HG02885 (cell line): ENCODE data around the gene DCAF8.

Source experiments
- ATAC-seq: cut with Tn5 transposase; IDR thresholded peaks from one replicate; pipeline ENCODE4 v1.9.1; 2021; ENCODE audit warnings: mild to moderate bottlenecking; ENCODE audit not compliant: unreplicated experiment, poor library complexity

The DCAF8 gene

DNA sequence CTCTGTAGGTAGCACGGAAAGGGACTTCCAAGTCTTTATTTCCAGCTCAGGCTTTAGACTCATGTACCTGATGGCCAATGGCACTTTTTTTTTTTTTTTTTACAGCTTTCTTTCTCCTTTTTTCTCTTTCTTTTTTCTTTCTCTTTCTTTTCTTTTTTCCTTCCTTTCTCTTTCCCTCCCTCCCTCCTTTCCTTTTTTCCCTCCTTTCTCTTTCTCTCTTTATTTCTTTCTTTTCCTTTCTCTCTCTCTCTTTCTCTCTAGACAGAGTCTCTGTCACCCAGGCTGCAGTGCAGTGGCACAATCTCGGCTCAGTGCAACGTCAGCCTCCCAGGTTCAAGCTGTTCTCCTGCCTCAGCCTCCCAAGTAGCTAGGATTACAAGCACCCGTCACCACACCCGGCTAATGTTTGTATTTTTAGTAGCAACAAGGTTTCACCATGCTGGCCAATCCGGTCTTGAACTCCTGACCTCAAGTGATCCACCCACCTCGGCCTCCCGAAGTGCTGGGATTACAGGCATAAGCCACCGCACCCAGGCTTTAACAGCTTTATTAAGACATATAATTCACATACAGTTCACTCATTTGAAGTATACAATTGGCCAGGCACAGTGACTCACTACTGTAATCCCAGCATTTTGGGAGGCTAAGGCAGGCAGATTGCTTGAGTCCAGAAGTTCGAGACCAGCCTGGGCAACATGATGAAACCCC, 5.1 kb upstream of the DCAF8 start:
- ATAC-seq = no peak

- ATAC-seq = no peak
Observed at GRCh38 chr1:160264795-160265307, 2.5 kb upstream of the DCAF8 start.

- peak; percentile 27 for ATAC-seq
Observed at GRCh38 chr1:160261556-160261892, 825 bp downstream of the DCAF8 start.

DNA sequence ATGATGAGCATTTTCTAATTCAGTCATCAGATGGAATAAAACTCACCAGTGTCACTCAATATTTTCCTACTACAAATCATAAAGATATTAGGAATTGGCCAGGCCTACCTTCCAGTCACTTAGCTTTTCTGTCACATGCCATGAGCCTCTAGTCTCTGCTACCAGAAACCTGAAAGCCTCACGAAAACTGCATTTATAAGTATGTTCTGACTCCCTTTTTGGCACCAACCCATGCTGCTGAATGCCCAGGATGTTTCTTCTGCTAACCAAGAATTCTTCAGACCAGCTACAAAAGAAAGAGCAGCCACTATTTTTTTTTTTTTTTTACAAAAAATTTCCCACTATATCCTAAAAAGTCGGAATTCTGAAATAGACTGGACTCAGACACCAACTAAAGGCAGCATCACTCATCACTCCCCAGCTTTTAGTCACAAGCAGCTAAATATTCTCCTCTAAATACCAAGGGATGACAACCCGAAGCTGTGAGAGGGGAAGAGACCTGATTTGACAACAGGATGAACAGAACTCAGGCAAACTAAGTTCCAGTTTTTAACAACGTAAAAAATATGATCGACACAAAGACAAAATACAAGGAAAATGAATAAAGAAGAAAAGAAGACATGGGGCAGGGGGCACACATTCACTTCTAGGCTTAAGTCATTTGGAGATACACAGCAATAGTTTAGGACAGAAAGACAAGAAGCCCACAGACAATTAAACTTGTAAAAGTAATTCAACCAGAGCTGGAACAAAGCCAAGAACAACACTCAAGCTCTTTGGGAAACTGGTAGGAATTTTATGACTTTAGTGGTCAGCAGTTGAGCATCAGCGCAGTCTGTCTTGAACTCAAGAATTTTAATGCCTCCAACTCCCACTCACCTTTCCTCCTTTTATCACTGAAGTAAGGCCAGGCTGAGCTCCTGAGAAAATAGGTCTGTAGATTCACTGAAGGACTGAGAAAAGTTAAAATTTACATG, 1.7 kb downstream of the DCAF8 start:
- no peak for ATAC-seq

GRCh38 chr1:160258177-160258798, 4.1 kb downstream of the DCAF8 start:
- ATAC-seq = no peak

- no peak for ATAC-seq
Observed at GRCh38 chr1:160257411-160258015, 4.8 kb downstream of the DCAF8 start.

DNA sequence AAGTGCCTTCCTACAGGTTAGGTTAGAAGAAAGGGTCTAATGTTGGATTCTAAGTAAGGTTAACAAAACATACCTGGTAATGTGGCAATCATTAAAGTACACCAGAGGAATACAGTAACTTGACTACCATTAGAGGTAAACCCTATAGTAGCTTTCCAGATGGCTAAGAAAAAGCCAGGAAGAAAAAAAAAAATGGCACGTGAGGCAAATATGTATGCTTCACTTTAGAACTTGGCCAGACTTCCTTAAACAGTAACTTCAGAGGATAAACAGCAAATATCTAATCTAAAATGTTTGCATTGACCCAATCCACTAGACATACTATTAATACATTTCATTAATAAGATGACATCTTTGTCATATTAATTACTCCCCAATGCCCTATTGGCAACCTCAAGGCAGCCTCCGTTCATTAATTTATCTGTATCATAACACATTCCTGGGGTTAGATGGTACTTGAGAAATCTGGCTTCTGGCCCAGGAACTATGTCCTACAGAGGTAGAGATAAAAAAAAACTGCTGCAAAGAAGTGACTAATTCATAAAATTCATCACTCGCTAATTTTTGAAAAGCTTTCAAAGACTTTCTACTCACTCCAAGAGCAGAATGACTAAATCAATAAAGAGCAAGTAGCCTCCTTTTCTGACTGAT, 5.8 kb downstream of the DCAF8 start:
- ATAC-seq = no peak

GRCh38 chr1:160255781-160256300, 6.5 kb downstream of the DCAF8 start:
- no peak for ATAC-seq

DNA sequence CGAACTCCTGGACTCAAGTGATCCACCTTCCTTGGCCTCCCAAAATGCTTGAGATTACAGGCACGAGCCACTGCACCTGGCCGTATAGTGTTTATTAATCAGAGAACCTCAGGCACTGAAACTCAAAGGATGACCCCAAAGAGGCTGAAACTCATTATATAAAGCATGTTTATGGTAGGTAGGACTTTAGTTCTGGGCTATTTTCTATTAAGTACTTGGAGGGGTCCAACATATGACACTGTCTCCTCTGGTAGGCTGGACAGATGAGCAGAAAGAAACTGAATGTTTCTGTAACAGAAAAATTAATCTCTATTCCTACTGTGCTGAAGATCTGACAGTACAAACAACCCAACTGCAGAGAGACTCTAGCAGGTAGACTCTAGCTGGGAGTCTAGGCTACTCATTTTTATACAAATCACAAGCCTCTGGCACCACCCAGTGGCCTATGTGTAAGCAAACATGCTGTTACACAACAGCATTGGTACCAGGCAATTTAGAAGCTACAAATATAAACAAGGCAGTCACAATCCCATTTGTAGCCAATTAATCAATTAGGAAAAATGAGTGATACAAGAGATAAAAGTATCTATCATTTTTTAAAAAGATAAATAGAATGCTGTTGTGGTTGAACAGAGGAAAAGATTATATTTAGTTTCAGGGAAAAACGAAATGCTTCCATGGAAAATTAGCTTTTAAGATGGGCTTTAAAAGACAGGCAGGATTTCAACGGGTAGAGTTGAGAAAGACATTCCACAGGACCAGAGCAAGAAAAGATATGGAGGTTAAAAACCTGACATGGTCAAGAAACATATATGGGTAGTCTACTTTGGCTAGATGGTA, 10.4 kb downstream of the DCAF8 start:
- ATAC-seq = peak; percentile 78

GRCh38 chr1:160251011-160251410, 11.3 kb downstream of the DCAF8 start:
- no peak for ATAC-seq

- no peak for ATAC-seq
Observed at GRCh38 chr1:160247053-160247452, 15.3 kb downstream of the DCAF8 start.

- ATAC-seq = no peak
Observed at GRCh38 chr1:160245434-160245833, 16.9 kb downstream of the DCAF8 start.

GRCh38 chr1:160244209-160244608, 18.1 kb downstream of the DCAF8 start:
- ATAC-seq = no peak

GRCh38 chr1:160243767-160244166, 18.6 kb downstream of the DCAF8 start:
- no peak for ATAC-seq

DNA sequence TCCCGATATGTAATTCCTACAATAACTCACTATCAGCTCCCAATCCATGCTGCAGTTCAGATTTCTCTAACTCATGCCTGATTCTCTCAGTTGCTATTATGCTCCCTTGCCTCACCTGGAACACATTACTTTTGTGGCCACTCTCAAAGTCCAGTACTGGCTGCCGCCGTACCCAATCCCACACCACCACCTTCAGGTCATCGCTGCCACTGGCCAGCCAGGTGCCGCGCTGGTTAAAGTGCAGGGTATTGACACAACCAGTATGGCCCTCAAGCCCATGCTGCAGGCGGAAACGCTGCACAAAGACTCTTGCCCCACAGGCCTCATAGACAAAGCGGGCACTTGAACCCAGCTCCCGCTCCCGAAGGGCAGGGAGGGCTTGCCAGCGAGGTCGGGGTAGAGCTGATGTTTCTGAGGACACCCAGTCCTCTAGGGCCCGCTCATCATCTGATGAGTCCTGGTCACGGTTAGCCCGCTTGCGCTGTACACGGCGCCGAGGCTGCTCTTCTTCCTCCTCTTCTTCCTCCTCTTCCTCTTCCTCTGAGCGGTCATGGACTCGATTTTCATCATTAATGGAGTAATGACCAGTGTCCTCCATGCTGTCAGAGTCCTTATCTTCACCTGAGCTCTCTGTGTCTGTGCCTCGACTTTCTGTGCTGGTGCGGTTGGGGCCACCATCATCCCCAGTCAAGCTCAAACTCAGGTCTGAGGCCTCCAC, 22.6 kb downstream of the DCAF8 start:
- ATAC-seq = no peak

GRCh38 chr1:160238408-160238807, 23.9 kb downstream of the DCAF8 start:
- ATAC-seq = no peak

DNA sequence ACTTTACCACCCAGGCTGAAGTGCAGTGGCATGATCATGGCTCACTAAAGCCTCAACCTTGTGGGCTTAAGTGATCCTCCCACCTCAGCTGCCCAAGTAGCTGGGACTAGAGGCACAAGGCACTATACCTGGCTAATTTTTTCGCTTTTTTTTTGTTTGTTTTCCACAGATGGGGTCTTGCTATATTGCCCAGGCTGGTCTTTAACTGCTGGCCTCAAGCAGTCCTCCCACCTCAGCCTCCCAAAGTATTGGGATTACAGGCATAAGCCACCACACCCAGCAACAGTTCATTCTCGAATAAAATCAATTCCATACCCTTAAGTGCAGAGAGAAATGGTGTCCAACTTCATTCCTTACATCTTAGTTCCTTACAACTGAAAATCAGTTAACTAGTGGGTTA, 24.8 kb downstream of the DCAF8 start:
- ATAC-seq = no peak

DNA sequence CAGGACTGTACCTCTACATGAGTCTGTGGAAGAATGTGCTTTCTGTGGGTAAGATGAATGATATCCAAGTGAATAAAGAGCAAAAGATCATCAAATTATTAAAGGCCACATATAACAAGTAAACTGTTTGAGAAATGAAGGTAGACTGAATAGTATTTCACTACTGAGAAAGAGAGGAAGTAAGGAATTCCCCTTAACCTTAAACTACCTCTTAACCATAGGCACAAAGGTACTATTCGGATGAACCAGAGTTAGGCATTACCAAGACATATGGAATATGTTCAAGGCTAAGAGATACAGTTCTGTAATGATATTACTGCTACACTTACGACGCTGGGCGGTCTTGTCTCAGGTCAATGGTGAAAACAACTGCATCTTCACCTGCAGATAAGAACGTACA, 25.5 kb downstream of the DCAF8 start:
- no peak for ATAC-seq
